GM12878 (cell line): Measurements from ENCODE around the gene TATDN2. TPM values are rescaled to one million over a fixed set of nuclear protein-coding genes. Genes with fewer than 3 reads are reported as not detected.

Experiments used
- ATAC-seq: fragments of 200-7000 bp; cut with Tn5 transposase; 3 replicates; pipeline ENCODE4 v1.9.1; 2020; ENCODE audit warnings: mild to moderate bottlenecking, moderate library complexity
- BruUV-seq: library from RNA; stranded (reverse); fragments of 400-500 nt; replicated peaks from 2 replicates; lab custom pipeline; 2021; lab: Mats Ljungman, UMichigan
- CTCF ChIA-PET: fragments of 300-600 bp; sonication (Branson Sonifier 250); formaldehyde crosslinking; extraction: SDS; loops from one replicate; lab custom pipeline; 2021; ENCODE audit warnings: inconsistent platforms; lab: Yijun Ruan, JAX
- POLR2A ChIA-PET: fragments of 350-600 bp; formaldehyde crosslinking; extraction: SDS; loops from one replicate; lab custom pipeline; 2021; ENCODE audit warnings: inconsistent platforms; lab: Charles Lee
- RAD21 ChIA-PET: fragments of 300-600 bp; sonication (Branson Sonifier 250); formaldehyde crosslinking; loops from one replicate; lab custom pipeline; 2023; ENCODE audit warnings: antibody characterized with exemption; ENCODE audit not compliant: unreplicated experiment; lab: Charles Lee
- SMC1A ChIA-PET: fragments of 300-600 bp; sonication (Branson Sonifier 250); formaldehyde crosslinking; loops from one replicate; lab custom pipeline; 2023; ENCODE audit not compliant: unreplicated experiment, uncharacterized antibody; lab: Charles Lee
- DNase-seq: peaks from one replicate; pipeline ENCODE4 v3.0.0-alpha.2; 2011; ENCODE audit warnings: low read depth, low spot score
- FAIRE-seq: peaks from 3 replicates; lab custom pipeline; 2011; peaks lifted over from hg19 to GRCh38; lab: Jason Lieb, UNC
- H2AFZ ChIP-seq: 2 replicates; pipeline ENCODE4 v1.6.0; 2011; ENCODE audit warnings: low read depth, low read length, control low read depth; ENCODE audit not compliant: control insufficient read depth
- H3K27ac ChIP-seq: 2 replicates; pipeline ENCODE4 v1.5.1; 2011; ENCODE audit warnings: control low read depth; ENCODE audit not compliant: control insufficient read depth, insufficient read depth
- H3K27me3 ChIP-seq, 2 experiments: replicated peaks in 1 of 2; 2 replicates each; pipeline versions ENCODE4 v1.6.0 to v1.6.1; 2011; ENCODE audit warnings: low read length in 1 of 2; ENCODE audit not compliant: control insufficient read depth in 2 of 2, insufficient read depth in 2 of 2
- H3K36me3 ChIP-seq, 2 experiments: 2 replicates each; pipeline ENCODE4 v1.5.1; 2011; ENCODE audit warnings: low read length in 1 of 2; ENCODE audit not compliant: control insufficient read depth in 2 of 2, insufficient read depth in 2 of 2
- H3K4me1 ChIP-seq: 2 replicates; pipeline ENCODE4 v1.6.1; 2011; ENCODE audit warnings: mild to moderate bottlenecking, low read length, moderate library complexity, mixed read lengths; ENCODE audit not compliant: control insufficient read depth, insufficient read depth
- H3K4me2 ChIP-seq: 2 replicates; pipeline ENCODE4 v1.6.0; 2011; ENCODE audit warnings: control low read depth; ENCODE audit not compliant: control insufficient read depth, insufficient read depth
- H3K4me3 ChIP-seq: fragments of 200-600 bp; sonication (generic); 2 replicates; pipeline ENCODE4 v1.5.1; 2016
- H3K79me2 ChIP-seq: 2 replicates; pipeline ENCODE4 v1.6.0; 2011; ENCODE audit warnings: low read length; ENCODE audit not compliant: control insufficient read depth, insufficient read depth
- H3K9ac ChIP-seq: 2 replicates; pipeline ENCODE4 v1.8.0; 2011; ENCODE audit warnings: low read length, control low read depth, mixed read lengths; ENCODE audit not compliant: control insufficient read depth, insufficient read depth
- H3K9me3 ChIP-seq: replicated peaks from 3 replicates; pipeline ENCODE4 v1.5.1; 2011; ENCODE audit warnings: mild to moderate bottlenecking, low read length; ENCODE audit not compliant: control insufficient read depth, insufficient read depth
- H4K20me1 ChIP-seq: 2 replicates; pipeline ENCODE4 v1.6.0; 2011; ENCODE audit not compliant: control insufficient read depth, insufficient read depth
- BHLHE40 ChIP-seq, 2 experiments: fragments of 450-650 bp in 1 of 2; IDR thresholded peaks; 2 replicates each; pipeline ENCODE4 v1.6.1; 2011 to 2017; ENCODE audit warnings: low read depth in 2 of 2, borderline replicate concordance in 1 of 2, improper control_type of control experiment in 1 of 2, low read length in 1 of 2, mild to moderate bottlenecking in 1 of 2
- CBX3 ChIP-seq: fragments of 200-600 bp; sonication (generic); IDR thresholded peaks from 2 replicates; pipeline ENCODE4 v1.6.1; 2016; ENCODE audit warnings: low read depth, borderline replicate concordance
- CEBPZ ChIP-seq: fragments of 150-350 bp; IDR thresholded peaks from 2 replicates; pipeline ENCODE4 v1.6.1; 2016; ENCODE audit warnings: low read depth, low read length
- EP300 ChIP-seq, 2 experiments: fragments of 150-350 bp in 1 of 2; IDR thresholded peaks; 2 replicates each; pipeline ENCODE4 v1.6.1; 2011 to 2012; ENCODE audit warnings: low read depth in 2 of 2, low read length in 2 of 2, borderline replicate concordance in 1 of 2, improper control_type of control experiment in 1 of 2, inconsistent platforms in 1 of 2; ENCODE audit not compliant: control insufficient read depth in 1 of 2
- KAT2A ChIP-seq: conservative IDR thresholded peaks from 2 replicates; pipeline ENCODE4 v1.6.1; 2011; ENCODE audit warnings: low read depth, low read length; ENCODE audit not compliant: control insufficient read depth
- KDM1A ChIP-seq: fragments of 200-600 bp; sonication (generic); IDR thresholded peaks from 2 replicates; pipeline ENCODE4 v1.6.1; 2016; ENCODE audit warnings: borderline replicate concordance
- MEF2B ChIP-seq: fragments of 450-650 bp; IDR thresholded peaks from 2 replicates; pipeline ENCODE4 v1.6.1; 2018; ENCODE audit warnings: mild to moderate bottlenecking, moderate library complexity; ENCODE audit not compliant: partially characterized antibody, poor library complexity, severe bottlenecking
- RELB ChIP-seq: fragments of 450-650 bp; IDR thresholded peaks from 2 replicates; pipeline ENCODE4 v1.6.1; 2017; ENCODE audit warnings: low read depth, mild to moderate bottlenecking, moderate library complexity
- SP1 ChIP-seq: IDR thresholded peaks from one replicate; pipeline ENCODE4 v1.6.1; 2011; ENCODE audit warnings: low read depth, low read length
- SRF ChIP-seq, 2 experiments: IDR thresholded peaks; 2 replicates each; pipeline ENCODE4 v1.6.1; 2011; ENCODE audit warnings: low read depth in 2 of 2, low read length in 2 of 2, mild to moderate bottlenecking in 1 of 2, moderate library complexity in 1 of 2
- WRNIP1 ChIP-seq: IDR thresholded peaks from 2 replicates; pipeline ENCODE4 v1.6.1; 2011; ENCODE audit warnings: low read depth, low read length, improper control_type of control experiment, borderline replicate concordance
- ZNF217 ChIP-seq: fragments of 450-650 bp; IDR thresholded peaks from 2 replicates; pipeline ENCODE4 v1.6.1; 2017; ENCODE audit warnings: antibody characterized with exemption, mild to moderate bottlenecking
- ZNF384 ChIP-seq: IDR thresholded peaks from 2 replicates; pipeline ENCODE4 v1.6.1; 2012; ENCODE audit warnings: low read depth, mild to moderate bottlenecking, low read length, improper control_type of control experiment, borderline replicate concordance
- WGBS: methylation state at CpG from one replicate; pipeline ENCODE4 v1.1.6; 2016; ENCODE audit warnings: low lambda C conversion rate; ENCODE audit not compliant: insufficient replicate concordance, insufficient coverage; ENCODE audit errors: missing lambda C conversion rate; 5-methylcytosine and 5-hydroxymethylcytosine counted together
- in situ Hi-C: fragments of 300-500 bp; cut with MboI; formaldehyde crosslinking; loops from 9 replicates; pipeline ENCODE4 v1.14.3; 2018; ENCODE audit warnings: mixed read lengths
- intact Hi-C: fragments of 100-400 bp; cut with micrococcal nuclease; formaldehyde crosslinking; loops from one replicate; pipeline ENCODE4 v1.14.2; 2022; ENCODE audit not compliant: unreplicated experiment
- polyA plus RNA-seq, 11 experiments: library from polyadenylated mRNA; depleted of rRNA in 4 of 11; unstranded in 6 of 11; stranded (reverse) in 5 of 11; fragments of >200 nt; fragmentation: Nextera tagmentation in 4 of 11; fragmentation: Illumina TruSeq in 1 of 11; extraction: Ambion mirVana in 4 of 11; extraction: Trizol in 1 of 11; gene quantifications; 1 replicate in 1 of 11; 2 replicates in 10 of 11; pipeline versions ENCODE4 v1.2.1 to v1.2.3, GENCODE V29; 2011 to 2016; ENCODE audit warnings: inconsistent platforms in 2 of 11, missing spikeins in 2 of 11, low read depth in 1 of 11
- total RNA-seq, 4 experiments: library from RNA; depleted of rRNA in 3 of 4; stranded (reverse); fragments of >200 nt in 3 of 4; fragmentation: Illumina TruSeq in 1 of 4; extraction: Trizol in 1 of 4; gene quantifications; 2 replicates each; pipeline versions ENCODE4 v1.2.1 to v1.2.3, GENCODE V29; 2013 to 2021

Gene TATDN2
- total and polyA plus RNA-seq, 10 of the 15 experiments (the other 5 are each of a cell fraction or from before 2014, with no cell fraction given): 4.2 to 36.5 (median 15.8) TPM

GRCh38 chr3:10253731-10254130 lies 5.5 kb downstream of the TATDN2 start:
- intact Hi-C loops (no loop called here), in situ Hi-C loops (no loop called here)
- Histone ChIP-seq H3K27me3 (no peaks in the 10 kb centered on the region), H4K20me1 (no peaks in the 10 kb centered on the region; the same call in 1 of the 2 replicates), H3K4me1 (no peaks in the 10 kb centered on the region), H3K27ac (no peak overlapping the region), H3K9ac (no peak overlapping the region), H3K4me2 (no peak overlapping the region), H3K4me3 (no peak overlapping the region), H3K36me3 (peaks cover 0 to 22% of the 10 kb centered on the region in 2 experiments; a peak in 3 of 4 replicates), H3K79me2 (peaks cover 60% of the 10 kb centered on the region), H2AFZ (no peak overlapping the region), H3K9me3 (no peaks in the 10 kb centered on the region)
- no peak for ATAC-seq
- POLR2A ChIA-PET: interaction anchor here (0.5 to 1.7 kb wide), 3 partner anchors 8 to 141 kb away, joined by 4 to 8 read pairs (median 4); no protein-coding TSS in a partner anchor
- no TSS peak for BruUV-seq
- TF ChIP-seq ZNF384: no peak
- TF ChIP-seq EP300 (IDR thresholded peaks at IDR 0.05; ENCODE audit: borderline replicate concordance in 1 of 2, control insufficient read depth in 1 of 2, low read depth in 2 of 2, low read length in 2 of 2): no peak
- no peak for TF ChIP-seq KAT2A
- no peak for TF ChIP-seq CEBPZ
- no peak for TF ChIP-seq SRF (IDR thresholded peaks at IDR 0.05; ENCODE audit: low read depth in 2 of 2, low read length in 2 of 2)
- no peak for TF ChIP-seq MEF2B
- no peak for TF ChIP-seq BHLHE40 (IDR thresholded peaks at IDR 0.05; ENCODE audit: borderline replicate concordance in 1 of 2, low read depth in 2 of 2, low read length in 1 of 2)
- TF ChIP-seq KDM1A: no peak
- TF ChIP-seq RELB: no peak
- TF ChIP-seq SP1: no peak
- TF ChIP-seq WRNIP1: no peak
- no peak for TF ChIP-seq ZNF217
- no peak for TF ChIP-seq CBX3
- no peak for DNase-seq
- WGBS: 100% methylated on average over 3 of the region's 3 CpGs
- FAIRE-seq: no peak
- RAD21 ChIA-PET: interaction anchor here (1.2 kb wide), 1 partner anchor 10 kb away, joined by 5 read pairs; no protein-coding TSS in a partner anchor
- CTCF ChIA-PET: interaction anchor here (1.1 to 1.6 kb wide), 2 partner anchors 10 to 69 kb away, joined by 3 to 7 read pairs; no protein-coding TSS in a partner anchor
- SMC1A ChIA-PET: interaction anchor here (1.3 kb wide), 2 partner anchors 39 to 67 kb away, joined by 3 to 5 read pairs; partner anchors contain the start of gene SEC13
